HG03460 (cell line): ENCODE results near the gene CDK2.
"Not testable (repeated sequence)": the region's sequence is repeated elsewhere in the genome, so short reads cannot be mapped to it uniquely, and the experiment has no call there.

Experiments
- ATAC-seq: cut with Tn5 transposase; IDR thresholded peaks from one replicate; pipeline ENCODE4 v1.9.1; 2021; ENCODE audit not compliant: unreplicated experiment

The CDK2 gene

DNA sequence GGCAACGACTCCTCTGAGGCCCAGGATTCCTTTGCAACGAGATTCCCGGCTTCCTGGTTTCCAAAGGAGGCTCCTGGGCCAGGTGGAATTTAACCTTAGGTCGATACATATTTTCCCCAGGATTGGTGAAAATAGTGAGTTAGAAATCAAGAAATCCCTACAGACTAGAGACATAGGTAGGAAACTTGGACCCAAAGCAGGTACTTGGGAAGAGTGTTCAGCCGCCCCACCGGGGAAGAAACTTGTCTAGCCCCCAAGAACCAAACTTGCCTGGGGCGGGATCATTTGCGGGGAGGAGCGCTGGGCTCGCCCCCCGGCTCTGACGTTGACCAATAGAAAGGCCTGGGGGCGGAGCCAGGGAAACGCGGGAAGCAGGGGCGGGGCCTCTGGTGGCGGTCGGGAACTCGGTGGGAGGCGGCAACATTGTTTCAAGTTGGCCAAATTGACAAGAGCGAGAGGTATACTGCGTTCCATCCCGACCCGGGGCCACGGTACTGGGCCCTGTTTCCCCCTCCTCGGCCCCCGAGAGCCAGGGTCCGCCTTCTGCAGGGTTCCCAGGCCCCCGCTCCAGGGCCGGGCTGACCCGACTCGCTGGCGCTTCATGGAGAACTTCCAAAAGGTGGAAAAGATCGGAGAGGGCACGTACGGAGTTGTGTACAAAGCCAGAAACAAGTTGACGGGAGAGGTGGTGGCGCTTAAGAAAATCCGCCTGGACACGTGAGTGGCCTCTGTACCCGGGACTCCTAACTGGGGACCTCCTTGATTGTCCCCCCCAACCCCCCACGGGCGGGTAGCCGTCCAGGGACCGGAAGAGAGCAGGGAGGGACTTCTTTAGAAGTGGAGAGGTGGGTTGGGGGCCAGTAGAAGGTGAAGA lies at the start of gene CDK2:
Gene CDK2, plus strand, starts transcription at position 423 of the 874 bp plus-strand sequence. Its CDS starts 179 bp downstream, at position 602.
- ATAC-seq = peak; percentile 95

- ATAC-seq = not testable (repeated sequence)
Measured at GRCh38 chr12:55919032-55919431, 47.6 kb upstream of the CDK2 start.

DNA sequence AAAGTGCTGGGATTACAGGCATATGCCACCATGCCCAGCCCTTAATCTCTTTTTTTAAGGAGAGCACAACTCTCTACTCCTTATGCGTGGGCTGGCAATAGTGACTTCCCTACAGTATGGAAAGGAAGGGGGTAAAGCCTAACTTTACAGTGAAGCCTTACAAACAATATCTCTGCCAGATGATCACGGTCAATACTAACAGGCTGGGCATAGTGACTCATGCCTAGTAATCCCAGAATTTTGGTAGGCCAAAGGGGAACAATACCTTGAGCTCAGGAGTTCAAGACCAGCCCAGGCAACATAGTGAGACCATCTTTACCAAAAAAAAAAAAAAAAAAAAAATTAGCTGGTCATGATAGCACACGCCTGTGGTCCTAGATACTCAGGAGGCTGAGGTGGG lies 44.5 kb upstream of the CDK2 start:
- no peak for ATAC-seq

DNA sequence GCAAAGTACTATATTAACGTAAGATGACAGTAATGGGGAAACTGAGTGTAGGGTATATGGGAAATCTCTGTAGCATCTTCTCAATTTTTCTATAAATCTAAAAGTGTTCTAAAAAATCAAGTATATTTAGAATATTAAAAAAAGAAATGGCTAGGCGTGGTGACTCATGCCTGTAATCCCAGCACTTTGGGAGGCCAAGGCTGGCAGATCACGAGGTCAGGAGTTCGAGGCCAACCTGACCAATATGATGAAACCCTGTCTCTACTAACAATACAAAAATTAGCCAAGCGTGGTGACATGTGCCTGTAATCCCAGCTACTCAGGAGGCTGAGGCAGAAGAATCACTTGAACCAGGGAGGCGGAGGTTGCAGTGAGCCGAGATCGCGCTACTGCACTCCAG lies 43.0 kb upstream of the CDK2 start:
- ATAC-seq = not testable (repeated sequence)

GRCh38 chr12:55925371-55925770 lies 41.3 kb upstream of the CDK2 start:
- ATAC-seq = no peak

DNA sequence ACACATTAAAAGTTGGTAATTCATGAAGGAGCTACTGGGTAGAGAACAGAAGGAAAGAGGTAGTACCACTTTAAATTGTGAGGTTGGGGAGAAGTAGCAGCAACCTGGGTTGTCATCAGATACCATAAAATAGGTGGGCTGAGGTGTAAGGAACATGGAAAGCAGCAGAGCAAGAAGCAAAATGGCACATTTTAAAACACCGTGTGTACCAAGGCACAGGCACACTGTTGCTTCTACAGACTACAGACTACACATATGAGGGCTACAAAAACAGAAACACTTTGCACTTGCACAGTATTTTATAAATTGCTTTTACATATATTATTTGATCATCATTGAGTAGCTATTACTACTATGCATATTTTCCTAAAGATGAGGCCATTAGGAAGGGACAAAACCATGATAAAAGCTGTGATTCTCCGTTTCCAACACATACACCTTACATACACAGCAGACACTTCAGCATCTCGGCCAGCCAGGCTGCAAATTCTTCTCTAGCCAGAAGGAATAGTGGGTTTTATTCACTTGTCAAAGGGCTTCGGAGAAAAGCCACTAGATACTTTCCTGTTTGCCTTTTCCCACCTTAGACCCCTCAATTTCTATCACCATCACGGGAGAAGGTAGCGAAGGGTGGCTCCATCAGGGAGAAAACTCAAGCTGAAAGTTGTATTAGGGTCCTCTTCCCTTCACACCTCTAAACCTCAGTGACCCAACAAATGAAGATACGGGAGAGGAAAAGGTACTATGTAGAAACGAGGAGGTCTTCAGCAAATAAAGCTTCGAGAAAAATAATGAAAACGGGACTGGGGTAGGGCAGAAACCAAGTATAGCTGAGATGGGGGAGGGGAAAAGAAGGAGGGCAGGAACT lies 40.5 kb upstream of the CDK2 start:
- peak; percentile 1 for ATAC-seq

DNA sequence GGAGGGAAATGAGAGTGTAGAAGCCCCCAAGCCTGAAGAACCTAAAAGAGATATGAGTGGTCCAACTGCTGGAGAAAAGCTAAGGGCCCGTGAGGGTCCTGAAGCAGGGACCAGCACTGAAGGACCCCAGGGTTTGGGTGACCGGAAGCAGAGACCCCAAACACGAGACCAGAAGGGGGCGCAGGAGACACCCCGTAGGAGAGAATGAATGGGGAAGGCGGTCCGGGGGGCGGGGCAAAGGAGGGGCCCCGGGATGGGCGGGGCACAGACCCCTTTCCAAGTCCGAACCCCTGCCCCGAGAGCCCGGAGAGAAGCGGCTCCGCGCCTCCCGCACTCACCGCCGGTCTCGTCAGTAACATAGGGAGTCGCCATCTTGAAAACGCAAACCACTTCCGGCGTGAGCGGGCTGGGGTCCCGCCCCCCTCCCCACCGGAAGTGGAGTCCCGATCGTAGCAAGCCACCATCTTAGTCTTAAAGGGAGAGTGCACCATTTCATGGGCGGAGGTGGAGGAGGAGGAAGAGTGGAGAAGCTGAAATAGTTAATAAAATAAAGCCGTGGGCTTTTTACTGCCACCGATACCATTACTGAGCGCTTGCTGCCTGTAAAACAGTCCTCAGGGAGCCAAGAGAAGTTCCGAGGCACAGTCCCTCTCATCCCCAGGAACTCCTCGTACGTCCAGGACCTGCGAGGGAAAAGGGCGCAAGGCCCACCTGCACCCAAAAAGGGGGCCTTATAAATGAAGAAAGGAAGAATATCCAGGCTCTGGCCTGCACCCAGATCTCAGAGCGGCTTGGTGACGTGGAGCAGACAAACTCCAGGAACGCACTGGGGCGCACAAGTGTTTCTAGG lies 39.7 kb upstream of the CDK2 start:
- peak; percentile 44 for ATAC-seq

DNA sequence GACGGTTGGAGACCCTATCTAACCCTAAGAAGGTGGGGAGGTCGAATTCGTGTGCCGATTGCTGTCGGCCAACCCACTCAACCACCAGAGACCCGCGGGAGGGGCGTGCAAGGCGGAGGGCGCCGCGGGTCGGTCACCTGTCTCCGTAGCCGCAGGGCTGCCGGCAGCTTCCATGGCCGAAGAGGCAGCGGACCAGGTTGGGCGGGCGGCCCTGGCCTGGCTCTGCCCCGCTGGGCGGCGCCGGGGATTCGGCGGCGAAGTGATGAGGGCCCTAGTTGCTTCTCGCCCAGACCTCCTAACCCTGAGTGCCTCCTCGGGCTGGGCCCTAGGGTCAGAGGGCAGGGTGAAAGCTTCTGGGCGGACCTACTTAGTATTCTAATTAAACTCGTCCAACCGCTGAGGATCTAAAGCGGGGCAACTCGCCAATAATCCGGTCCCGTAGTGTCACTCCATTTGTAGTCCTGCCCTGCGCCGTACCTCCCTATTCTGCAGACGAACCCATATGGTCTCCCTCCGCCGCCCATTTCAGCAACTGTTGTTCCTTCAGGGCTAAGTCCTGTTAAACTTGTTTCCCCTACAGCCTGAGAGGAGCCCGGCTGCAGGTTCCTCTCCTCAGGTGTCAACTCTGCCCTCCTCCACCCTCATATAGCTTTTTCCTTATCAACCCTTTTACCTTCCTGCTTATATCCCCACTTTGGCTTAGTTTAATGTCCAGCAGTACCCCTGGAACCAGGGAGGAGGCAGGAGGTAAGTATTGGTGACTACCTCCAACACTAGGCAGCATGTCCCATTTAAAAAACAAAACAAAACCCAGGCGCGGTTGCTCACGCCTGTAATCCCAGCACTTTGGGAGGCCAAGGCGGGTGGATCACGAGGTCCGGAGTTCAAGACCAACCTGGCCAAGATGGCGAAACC lies 38.8 kb upstream of the CDK2 start, which contains the start of gene PYM1:
Gene PYM1, minus strand, starts transcription at position 307 of the 915 bp plus-strand sequence. Its CDS starts 133 bp downstream, at position 174.
- peak; percentile 26 for ATAC-seq

- peak; percentile 43 for ATAC-seq
Measured at GRCh38 chr12:55929306-55929791, 37.3 kb upstream of the CDK2 start.

DNA sequence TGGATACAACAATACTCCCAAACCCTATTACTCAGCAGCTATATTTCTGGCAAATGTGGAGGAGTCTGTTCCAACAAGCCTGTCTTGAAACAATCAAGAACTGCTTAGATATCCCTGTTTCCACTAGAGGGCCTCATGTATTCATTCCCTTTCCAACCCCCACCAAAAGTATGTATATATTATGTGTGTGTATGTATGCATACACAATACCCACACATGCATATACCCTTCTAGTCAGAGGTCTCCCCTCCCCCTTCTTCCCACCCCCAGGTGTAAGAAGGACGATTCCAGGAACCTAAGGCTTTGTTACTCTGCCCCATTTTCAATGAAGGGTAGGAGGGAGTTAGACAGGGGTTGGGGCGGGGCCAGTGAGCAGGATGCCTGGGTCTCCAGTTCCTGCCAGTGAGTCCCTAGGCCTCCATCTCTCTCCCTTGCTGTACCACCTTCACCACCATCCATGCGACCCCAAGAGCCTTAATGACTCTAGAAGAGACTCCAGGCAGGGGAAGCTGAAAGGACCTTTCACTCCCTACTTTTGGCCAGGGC lies 35.8 kb upstream of the CDK2 start, which contains the start of gene DGKA:
Gene DGKA, plus strand, starts transcription at position 392 of the 546 bp plus-strand sequence. CDS start 5,342 bp downstream, outside the sequence.
- ATAC-seq = no peak

GRCh38 chr12:55931317-55931779 lies 35.3 kb upstream of the CDK2 start:
- no peak for ATAC-seq

DNA sequence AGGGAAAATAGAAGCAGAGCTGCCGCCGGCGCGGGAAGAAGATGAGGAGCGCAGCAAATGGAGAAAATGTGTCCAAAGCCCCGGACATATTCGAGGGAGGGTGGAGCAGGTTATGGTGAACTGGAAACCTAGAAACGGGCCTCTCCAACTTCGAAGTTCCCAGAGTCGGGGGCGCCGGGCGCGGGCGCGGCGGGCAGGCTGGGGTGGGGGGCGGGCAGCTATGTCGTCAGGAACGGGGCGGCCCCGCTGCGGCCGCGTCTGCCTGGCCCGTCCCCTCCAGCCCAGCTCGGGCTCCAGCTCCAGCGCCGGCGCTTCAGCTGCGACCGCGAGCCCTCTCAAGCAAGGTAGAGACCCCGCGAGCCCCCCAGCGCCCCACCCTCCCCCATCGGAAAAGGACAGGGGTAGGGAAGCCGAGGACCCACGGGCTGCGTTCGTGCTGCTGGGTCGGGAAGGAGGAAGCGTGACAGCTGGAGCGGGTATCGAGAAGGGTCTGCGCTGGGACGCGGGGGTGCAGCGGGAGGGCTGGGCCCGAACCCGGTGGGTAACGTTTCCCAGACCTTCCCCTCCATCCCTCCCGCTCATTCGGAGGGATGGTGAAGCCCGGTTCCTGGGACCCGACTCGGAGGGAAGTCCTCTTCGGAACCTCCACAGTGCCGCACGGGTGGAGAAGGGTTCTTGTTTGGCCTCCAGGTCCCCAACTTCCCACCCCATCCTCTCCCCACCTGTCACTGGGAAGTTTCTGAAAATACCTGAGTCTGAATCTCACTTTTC lies 34.7 kb upstream of the CDK2 start:
- ATAC-seq = no peak

- ATAC-seq = no peak
Measured at GRCh38 chr12:55932551-55932910, 34.1 kb upstream of the CDK2 start.

DNA sequence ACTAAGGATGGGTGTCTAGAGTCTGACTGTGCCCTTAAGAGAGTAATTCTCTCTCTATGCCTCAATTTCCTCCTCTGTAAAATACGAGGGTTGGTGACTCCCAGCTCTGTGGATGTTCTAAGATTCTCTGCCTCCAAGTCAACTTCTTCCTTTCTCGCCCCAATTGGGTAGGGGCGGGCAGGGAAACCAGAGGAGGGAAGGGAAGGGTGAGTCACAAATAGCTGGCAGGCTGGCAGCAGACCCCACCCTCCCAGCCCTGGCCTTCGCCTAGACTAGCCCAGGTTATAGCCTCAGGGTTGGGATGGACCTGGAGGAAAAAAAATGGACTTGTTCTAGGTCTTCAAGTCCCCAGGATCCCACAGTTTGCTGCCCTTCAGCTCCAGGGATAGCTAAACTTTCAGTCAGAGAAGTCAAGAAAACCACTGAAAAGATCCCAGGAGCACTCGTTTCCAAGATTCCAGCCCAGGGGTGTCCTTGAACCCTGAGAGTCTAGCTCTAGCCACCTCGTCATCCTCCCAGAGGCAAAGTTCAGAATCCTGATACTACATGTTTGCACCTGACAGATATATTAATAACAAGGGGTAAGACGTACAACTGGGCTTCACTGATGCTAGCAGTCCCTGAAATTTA lies 33.3 kb upstream of the CDK2 start:
- ATAC-seq = no peak

- ATAC-seq = no peak
Measured at GRCh38 chr12:55933799-55934742, 32.6 kb upstream of the CDK2 start.

GRCh38 chr12:55934773-55935172 lies 31.9 kb upstream of the CDK2 start:
- no peak for ATAC-seq

GRCh38 chr12:55935738-55936151 lies 30.9 kb upstream of the CDK2 start:
- no peak for ATAC-seq
